Measurements from ENCODE around the gene TMEM267.

The TMEM267 gene

DNA sequence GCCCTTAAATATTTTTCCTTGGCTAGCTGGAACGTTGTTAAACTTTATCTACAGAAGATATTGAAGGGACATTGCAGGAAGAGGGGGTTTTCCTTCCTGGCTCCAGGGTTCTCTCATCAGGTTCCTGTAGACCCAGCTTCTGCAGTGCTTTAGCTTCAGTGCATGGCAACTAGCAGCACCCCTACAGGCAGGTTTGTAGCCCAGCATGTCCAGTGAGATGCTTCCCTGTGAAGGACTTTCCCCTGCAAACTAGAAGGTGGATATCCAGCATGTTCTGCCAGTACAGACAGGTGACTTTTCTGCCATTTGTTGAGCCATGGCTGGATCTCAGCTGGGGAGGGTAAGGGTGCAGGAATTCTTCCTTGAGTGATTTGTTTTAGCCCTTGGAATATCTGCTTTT, 81.8 kb downstream of the TMEM267 start:
- no peak for FAIRE-seq

GRCh38 chr5:43400082-43400481, 83.6 kb downstream of the TMEM267 start:
- FAIRE-seq, result no peak

GRCh38 chr5:43396762-43397304, 86.8 kb downstream of the TMEM267 start:
- FAIRE-seq, result no peak
